OCI-LY3 (cell line): ENCODE data around the gene ERCC8.

Experiments
- EZH2phosphoT487 ChIP-seq: fragments of 200-600 bp; shearing (Covaris generic); IDR thresholded peaks from 2 replicates; pipeline ENCODE4 v1.6.1; 2018; ENCODE audit warnings: antibody characterized with exemption, mixed run types, low read depth
- TF ChIP-seq, protein P1 (sequence below): fragments of 200-600, 300-600 bp; sonication (generic); IDR thresholded peaks from 2 replicates; pipeline ENCODE4 v1.5.1; 2014; ENCODE audit warnings: antibody characterized with exemption, low read length, low read depth

- TF ChIP-seq, protein P1, sequence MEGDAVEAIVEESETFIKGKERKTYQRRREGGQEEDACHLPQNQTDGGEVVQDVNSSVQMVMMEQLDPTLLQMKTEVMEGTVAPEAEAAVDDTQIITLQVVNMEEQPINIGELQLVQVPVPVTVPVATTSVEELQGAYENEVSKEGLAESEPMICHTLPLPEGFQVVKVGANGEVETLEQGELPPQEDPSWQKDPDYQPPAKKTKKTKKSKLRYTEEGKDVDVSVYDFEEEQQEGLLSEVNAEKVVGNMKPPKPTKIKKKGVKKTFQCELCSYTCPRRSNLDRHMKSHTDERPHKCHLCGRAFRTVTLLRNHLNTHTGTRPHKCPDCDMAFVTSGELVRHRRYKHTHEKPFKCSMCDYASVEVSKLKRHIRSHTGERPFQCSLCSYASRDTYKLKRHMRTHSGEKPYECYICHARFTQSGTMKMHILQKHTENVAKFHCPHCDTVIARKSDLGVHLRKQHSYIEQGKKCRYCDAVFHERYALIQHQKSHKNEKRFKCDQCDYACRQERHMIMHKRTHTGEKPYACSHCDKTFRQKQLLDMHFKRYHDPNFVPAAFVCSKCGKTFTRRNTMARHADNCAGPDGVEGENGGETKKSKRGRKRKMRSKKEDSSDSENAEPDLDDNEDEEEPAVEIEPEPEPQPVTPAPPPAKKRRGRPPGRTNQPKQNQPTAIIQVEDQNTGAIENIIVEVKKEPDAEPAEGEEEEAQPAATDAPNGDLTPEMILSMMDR: peak; percentile 41
- TF ChIP-seq EZH2phosphoT487: no peak
Measured at GRCh38 chr5:60959156-60959555, 14.3 kb upstream of the ERCC8 start.
